Body of pancreas (tissue), 4 donors: Measurements from ENCODE around the gene IKZF3.
A peak's percentile ranks its signal among the peaks of the same experiment; 100 is the strongest.

ENCODE experiments used
- POLR2A ChIP-seq, 3 donors: fragments of 450-650 bp; IDR thresholded peaks; one replicate each; pipeline ENCODE4 v1.6.1; 2016; ENCODE audit warnings: antibody characterized with exemption in 3 of 3, mild to moderate bottlenecking in 2 of 3
- TF ChIP-seq, protein P1 (sequence below), 7 experiments: fragments of 450-650 bp in 4 of 7; fragments of 200-600 bp in 3 of 7; sonication (generic) in 3 of 7; IDR thresholded peaks; one replicate each; pipeline ENCODE4 v1.5.1; 2016 to 2019; ENCODE audit warnings: antibody characterized with exemption in 7 of 7

DNA sequence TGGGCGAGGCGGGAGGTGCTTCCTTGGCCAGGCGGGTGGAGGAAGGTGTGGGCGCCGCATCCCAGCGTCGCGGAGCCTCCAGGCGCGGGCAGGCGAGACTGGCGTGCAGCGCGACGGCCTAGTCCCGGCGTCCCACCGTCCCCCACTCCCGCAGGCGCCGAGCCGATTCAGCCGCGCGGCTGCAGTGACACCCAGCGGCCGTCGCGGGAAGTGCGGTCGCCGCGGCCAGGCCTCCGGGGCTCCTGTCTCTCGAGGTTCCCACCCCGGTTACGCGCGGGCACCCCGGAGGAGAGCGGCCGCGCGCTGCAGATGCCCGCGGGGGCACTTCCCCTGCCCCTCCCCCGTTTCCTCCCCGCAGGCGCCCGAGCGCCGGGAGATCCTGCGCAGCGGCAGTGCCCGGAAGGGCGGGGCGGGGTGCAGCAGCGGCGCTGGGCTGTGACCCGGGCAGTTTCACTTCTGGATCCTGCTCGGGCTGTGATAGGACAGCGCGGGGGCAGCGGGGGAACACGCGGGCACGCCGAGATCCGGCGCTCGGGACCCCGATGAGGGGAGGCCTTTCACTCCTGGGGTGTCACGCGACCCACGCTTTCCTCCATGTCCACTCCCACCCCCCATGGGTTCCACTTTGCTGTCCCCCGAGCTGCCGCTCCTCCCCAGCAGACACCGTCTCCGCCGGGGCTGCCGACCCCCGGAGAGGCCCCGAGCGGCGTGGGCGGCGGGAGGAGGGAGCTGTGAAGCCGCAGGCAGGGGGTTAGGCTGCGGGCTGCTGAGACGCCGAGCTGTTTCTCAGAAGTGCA lies 109.8 kb downstream of the IKZF3 start:
- TF ChIP-seq, protein P1, sequence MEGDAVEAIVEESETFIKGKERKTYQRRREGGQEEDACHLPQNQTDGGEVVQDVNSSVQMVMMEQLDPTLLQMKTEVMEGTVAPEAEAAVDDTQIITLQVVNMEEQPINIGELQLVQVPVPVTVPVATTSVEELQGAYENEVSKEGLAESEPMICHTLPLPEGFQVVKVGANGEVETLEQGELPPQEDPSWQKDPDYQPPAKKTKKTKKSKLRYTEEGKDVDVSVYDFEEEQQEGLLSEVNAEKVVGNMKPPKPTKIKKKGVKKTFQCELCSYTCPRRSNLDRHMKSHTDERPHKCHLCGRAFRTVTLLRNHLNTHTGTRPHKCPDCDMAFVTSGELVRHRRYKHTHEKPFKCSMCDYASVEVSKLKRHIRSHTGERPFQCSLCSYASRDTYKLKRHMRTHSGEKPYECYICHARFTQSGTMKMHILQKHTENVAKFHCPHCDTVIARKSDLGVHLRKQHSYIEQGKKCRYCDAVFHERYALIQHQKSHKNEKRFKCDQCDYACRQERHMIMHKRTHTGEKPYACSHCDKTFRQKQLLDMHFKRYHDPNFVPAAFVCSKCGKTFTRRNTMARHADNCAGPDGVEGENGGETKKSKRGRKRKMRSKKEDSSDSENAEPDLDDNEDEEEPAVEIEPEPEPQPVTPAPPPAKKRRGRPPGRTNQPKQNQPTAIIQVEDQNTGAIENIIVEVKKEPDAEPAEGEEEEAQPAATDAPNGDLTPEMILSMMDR (IDR thresholded peaks at IDR 0.05): peak; percentile 96 to 100 (median 99)
- peak; percentile 48 to 84 (median 83) for TF ChIP-seq POLR2A (IDR thresholded peaks at IDR 0.05)
